ENCODE data around the gene GRAMD1A. TPM values are rescaled to one million over a fixed set of nuclear protein-coding genes. Genes with fewer than 3 reads are reported as not detected.

The GRAMD1A gene
- total RNA-seq, 1 experiment from 2014 or later: 75.4 TPM

- H3K4me2 ChIP-seq (ENCODE audit: low read length): peak overlapping the region; percentile 87
- no peak overlapping the region for H2AFZ ChIP-seq (ENCODE audit: low read depth, low read length, poor library complexity, severe bottlenecking)
- RAD21 ChIA-PET (ENCODE audit: low non-redundant PET in 1 of 2, low total read pairs in 2 of 2, uncharacterized antibody in 2 of 2, unreplicated experiment in 2 of 2): no interaction called here
- peak overlapping the region; percentile 41 for H3K9ac ChIP-seq (ENCODE audit: low read length)
- no TSS peak for BruUV-seq (replicated peaks)
- CTCF ChIA-PET: interaction anchor here (0.6 to 2.0 kb wide), 3 partner anchors 13 to 36 kb away, joined by 3 to 7 read pairs (median 4); no protein-coding TSS in a partner anchor
- peak; percentile 48 for ATAC-seq
- no peaks in the 10 kb centered on the region for H3K27me3 ChIP-seq (ENCODE audit: insufficient read depth, low read length)
- no peaks in the 10 kb centered on the region for H3K79me2 ChIP-seq (ENCODE audit: insufficient read depth, low read length)
- TF ChIP-seq CBX3 (IDR thresholded peaks at IDR 0.05; ENCODE audit: low read depth) (no peak), SRF (IDR thresholded peaks at IDR 0.05; ENCODE audit: low read depth) (no peak), CEBPB (IDR thresholded peaks at IDR 0.05; ENCODE audit: low read depth) (no peak), ZNF274 (IDR thresholded peaks at IDR 0.05; ENCODE audit: low read depth, low read length) (no peak), REST (IDR thresholded peaks at IDR 0.05; ENCODE audit: low read depth) (no peak), TCF7L2 (IDR thresholded peaks at IDR 0.05; ENCODE audit: borderline replicate concordance, extremely low read depth, insufficient read depth, insufficient read length) (no peak), ZBTB33 (IDR thresholded peaks at IDR 0.05; ENCODE audit: extremely low read depth, insufficient replicate concordance, low read length) (no peak), JUND (IDR thresholded peaks at IDR 0.05) (no peak), FOSL1 (IDR thresholded peaks at IDR 0.05; ENCODE audit: low read depth) (no peak), RAD21 (IDR thresholded peaks at IDR 0.05; ENCODE audit: low read depth) (no peak)
- no peaks in the 10 kb centered on the region for H4K20me1 ChIP-seq (ENCODE audit: insufficient read depth)
- intact Hi-C loops (cut with micrococcal nuclease): no loop called here
- POLR2A ChIA-PET: interaction anchor here (0.6 kb wide), 1 partner anchor 13 kb away, joined by 3 read pairs; no protein-coding TSS in a partner anchor
- H3K36me3 ChIP-seq (ENCODE audit: control insufficient read depth in 1 of 2, insufficient read depth in 2 of 2, low read length in 2 of 2): peaks cover 0 to 6% of the 10 kb centered on the region in 2 experiments; a peak in 2 of 4 replicates
- no peak for DNase-seq (ENCODE audit: low read depth, low spot score)
- H3K4me1 ChIP-seq (ENCODE audit: control insufficient read depth in 1 of 2, insufficient read depth in 2 of 2, low read length in 2 of 2): peaks cover 9 to 27% of the 10 kb centered on the region in 2 experiments; a peak in 3 of 4 replicates
- no peaks in the 10 kb centered on the region for H3K9me3 ChIP-seq (ENCODE audit: control insufficient read depth in 1 of 2, insufficient read depth in 1 of 2, low read depth in 1 of 2, low read length in 2 of 2)
- H3K27ac ChIP-seq (ENCODE audit: low read depth, low read length): no peak overlapping the region; the same call in 1 of the 2 replicates
- H3K9me2 ChIP-seq (ENCODE audit: insufficient read depth): no peaks in the 10 kb centered on the region
- H3K4me3 ChIP-seq (replicated peaks in 1 of 2; ENCODE audit: low read depth in 1 of 2, low read length in 2 of 2): peak overlapping the region; percentile 43 to 57
Measured at GRCh38 chr19:35031072-35031881, 31.2 kb downstream of the GRAMD1A start.
